HG03025 (cell line): ENCODE results near the gene ITSN2.

Experiments used
- ATAC-seq: cut with Tn5 transposase; IDR thresholded peaks from one replicate; pipeline ENCODE4 v1.9.1; 2021; ENCODE audit warnings: mild to moderate bottlenecking, moderate library complexity; ENCODE audit not compliant: unreplicated experiment, low FRiP score

Gene ITSN2

DNA sequence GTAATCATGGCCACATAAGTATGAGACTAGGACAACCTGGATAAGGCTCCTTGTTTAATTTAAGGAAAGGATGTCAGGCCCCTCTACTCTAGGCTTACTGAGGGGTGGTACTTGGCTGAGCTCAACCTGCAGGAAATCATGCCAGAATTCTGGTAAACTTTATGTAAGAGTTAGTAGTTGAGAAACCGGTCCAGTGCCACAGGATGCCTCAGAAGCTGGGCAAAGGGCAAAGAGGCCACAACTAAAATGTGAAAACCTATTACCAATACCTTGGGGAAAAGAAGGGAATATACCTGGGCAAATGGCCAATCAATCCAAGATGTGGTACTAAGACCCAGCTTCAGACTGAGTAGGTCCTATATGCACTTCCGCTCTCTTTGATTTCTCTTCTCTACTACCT, 86.7 kb downstream of the ITSN2 start:
- ATAC-seq: no peak

DNA sequence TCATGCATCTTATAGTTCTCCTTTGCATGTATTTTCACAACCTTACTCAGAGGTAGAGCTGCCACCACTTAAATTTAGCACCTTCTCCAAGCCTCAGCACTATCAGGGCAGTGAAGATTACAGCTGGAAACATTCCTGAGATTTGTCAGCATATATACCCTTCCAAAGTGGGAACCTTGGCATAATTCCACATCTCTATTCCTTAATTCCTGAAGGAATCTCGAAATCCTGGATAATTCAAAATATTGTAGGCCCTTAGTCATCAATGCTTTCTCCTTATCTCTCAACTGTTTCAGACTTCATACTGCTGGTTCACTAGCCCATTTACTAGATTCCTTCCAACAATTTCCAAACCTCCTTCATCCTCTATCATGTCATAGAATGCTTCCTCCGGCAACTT, 87.4 kb downstream of the ITSN2 start:
- no peak for ATAC-seq

DNA sequence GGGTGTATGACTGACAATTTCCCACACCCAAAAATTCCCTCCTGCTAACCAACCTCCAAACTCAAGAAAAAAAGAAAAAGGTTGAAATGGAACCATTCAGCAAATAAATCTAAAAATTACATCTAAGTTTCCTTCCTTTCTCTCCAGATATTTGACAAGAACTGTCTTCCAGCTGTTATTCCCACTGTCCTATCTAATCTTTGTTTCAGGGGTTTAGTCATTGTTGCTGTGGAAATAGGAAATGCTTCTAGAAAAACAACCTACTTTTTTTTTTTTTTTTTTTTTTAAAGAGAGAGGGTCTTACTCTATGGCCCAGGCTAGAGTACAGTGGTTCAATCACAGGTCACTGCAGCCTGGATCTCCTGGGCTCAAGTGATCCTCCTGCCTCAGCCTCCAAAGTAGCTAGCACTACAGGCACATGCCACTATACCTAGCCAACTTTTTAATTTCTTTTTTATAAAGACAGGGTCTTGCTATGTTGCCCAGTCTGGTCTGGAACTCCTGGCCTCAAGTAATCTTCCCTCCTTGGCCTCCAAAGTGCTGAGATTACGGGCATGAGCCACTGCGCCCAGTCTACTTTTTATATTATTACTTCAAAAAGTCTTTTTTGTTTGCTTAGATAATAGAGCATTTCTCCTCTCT, 88.1 kb downstream of the ITSN2 start:
- no peak for ATAC-seq

DNA sequence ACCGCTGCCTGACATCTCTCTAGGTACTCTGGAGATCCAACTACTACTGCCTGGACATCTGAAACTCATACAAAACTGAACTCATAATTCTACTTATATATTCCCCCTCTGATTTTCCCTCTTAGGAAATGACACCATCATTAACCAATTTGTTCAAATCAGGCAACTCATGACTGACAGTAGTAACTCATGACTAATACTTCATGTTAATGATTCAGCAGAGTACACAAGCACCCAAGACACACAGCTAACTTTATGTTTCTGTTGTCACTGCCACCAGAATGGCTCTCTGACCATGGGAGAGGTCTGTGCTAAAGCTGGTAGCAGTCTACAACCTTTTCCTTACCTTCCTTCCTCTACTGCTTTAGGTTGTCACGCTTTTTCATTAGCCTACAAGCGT, 91.1 kb downstream of the ITSN2 start:
- ATAC-seq: no peak

DNA sequence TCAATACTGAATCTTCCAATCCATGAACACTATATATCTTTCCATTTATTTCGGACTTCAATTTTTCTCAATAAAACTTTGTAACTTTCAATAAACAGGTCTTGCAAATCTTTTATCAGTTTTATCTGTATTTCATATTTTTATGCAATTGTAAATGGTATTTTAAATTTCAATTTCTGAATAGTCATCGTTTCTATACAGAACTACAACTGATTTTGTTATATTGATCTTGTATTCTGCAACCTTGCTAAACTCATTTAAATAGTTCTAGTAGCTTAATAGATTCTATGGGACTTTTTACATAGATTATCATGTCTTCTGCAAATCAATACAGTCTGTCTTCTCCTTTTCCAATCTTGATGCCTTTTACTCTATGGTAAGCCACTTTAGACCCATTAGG, 95.1 kb downstream of the ITSN2 start:
- ATAC-seq: no peak

DNA sequence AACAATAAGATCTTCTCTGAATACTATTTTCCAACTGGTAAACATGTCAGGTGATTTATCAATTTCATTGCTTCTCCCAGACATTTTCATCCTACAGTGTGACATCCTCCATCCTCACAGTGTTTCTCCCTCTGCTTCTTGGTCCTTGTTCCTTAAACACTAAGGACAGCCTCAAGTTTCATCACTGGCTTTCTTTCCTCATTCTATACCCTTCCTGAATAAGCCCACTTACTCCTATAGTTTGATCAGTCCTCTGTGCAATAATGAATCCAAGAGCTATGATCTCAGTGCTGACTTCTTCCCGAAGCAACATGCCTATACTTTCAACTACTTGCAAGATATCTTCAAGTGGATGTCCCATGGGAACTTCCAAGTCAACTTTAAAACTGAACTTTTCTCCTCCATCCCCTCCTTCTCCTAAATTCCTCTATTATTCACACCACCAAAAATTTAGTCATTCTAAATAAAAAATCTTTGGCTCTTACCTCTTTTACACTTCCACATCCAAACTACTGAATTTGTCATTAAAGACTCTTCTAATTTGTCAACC, 97.8 kb downstream of the ITSN2 start:
- ATAC-seq: no peak

DNA sequence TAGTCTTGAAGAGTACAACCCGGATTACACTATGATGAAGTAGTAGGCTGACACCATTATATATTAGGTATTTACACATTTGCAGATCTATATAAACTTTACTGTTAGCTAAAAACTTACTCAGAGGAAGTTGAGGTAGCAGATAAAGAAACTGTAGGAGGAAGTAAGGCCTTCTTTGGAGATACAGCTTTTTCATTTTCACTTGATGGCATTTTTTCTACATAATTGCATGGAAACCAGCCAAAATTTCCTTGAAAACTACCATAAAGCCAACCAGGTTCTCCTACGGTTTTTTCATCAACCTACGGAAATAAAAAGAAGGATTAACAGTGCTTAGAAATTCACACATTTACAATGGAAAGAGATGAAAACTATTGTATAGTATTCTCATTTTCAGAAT, 98.9 kb downstream of the ITSN2 start:
- no peak for ATAC-seq

DNA sequence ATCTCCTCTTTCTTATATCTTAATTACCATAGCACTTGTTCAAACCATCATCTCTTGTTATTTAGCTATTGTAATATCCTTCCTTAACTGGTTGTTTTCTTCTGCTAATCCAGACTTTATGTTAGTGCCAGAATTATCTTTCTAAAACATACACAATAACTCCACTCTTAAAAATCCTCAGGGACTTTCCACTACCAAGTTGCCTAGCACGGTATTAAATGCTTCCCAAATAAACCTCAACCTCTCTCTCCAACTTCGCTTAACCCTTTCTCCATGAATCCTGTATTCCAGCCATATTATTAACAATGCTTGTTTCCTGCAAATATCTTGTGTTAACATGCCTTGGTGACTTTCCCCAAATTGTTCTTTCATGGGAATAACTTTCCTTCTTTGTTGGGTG, 101.0 kb downstream of the ITSN2 start:
- no peak for ATAC-seq

DNA sequence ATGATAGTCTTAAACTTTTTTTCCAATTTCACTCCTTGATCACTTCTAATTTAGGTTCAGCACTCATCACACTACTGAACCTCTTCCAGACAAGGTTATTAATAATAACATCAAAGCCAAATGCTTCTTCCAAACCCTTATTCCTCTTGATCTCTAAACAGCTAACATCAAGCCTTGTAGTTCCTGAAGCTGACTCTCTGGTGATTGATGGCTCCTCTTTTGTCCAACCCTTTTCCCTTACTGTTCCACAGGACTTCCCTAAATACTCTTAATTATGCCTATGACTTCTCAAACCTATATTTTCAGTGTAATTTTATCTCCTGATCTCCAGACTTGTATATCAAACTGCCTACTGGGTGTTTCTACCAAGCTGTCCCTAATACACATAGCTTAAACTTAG, 101.6 kb downstream of the ITSN2 start:
- ATAC-seq: no peak

DNA sequence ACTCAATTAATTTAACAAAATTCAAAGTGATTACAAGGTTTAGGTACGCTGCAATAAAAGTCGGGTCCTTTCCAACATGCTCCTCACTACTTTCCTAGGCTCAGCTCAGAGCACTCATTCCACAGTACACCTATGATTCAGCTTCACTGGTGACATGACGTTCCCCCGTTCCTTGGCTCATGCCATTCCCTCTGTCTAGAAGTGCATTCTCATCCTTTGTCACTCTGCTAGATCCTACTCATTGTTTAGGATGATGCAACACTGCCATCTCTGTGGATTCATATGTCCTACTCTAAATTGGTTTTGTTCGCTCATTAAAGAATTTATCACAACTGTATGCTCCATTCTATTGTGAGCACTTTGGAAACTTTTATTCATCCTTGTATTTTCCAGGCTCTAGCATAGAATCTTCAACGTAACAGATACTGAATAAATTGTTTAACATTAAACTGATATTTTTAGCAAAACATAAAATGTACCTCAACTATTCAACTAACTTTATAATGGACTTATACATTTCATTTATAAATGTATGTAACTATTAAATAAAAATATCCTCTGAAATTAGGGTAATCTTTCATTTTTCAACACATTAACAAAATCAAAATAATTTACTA, 106.9 kb downstream of the ITSN2 start:
- no peak for ATAC-seq

DNA sequence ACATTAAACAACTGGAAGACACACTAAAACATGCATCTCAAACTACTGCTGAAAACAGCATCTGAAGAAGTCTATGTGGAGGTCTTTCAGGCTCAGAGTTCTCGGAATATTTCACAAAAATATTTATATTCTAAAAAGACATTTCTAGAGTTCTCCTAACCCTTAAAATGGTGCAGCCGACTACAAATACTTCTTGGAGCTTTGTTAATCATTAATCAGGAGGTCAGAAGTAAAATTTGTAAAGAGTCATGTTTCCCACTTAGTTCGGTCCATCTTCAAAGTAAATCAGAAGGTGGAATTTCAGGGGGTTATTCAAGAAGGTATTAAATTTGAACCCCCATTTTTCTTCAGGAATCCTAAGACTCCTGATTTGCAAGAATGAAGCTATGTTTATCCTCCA, 112.7 kb downstream of the ITSN2 start:
- ATAC-seq: no peak

DNA sequence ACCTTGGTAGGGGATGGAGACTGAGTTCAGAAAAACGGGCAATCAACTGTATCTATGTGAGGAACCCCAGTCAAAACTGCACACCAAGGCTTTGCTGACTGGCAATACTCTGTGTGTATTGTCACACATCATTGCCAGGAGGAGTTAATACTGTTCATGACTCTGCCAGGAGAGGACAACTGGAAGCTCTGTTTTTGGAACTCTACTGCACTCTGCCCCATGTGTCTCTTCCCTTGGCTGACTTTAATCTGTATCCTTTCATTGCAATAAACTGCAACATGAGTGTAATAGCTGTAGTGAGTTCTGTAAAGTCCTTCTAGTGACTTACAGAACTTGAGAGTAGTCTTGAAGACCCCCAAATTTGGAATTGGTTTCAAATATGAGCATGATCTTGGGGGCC, 113.2 kb downstream of the ITSN2 start:
- ATAC-seq: no peak

DNA sequence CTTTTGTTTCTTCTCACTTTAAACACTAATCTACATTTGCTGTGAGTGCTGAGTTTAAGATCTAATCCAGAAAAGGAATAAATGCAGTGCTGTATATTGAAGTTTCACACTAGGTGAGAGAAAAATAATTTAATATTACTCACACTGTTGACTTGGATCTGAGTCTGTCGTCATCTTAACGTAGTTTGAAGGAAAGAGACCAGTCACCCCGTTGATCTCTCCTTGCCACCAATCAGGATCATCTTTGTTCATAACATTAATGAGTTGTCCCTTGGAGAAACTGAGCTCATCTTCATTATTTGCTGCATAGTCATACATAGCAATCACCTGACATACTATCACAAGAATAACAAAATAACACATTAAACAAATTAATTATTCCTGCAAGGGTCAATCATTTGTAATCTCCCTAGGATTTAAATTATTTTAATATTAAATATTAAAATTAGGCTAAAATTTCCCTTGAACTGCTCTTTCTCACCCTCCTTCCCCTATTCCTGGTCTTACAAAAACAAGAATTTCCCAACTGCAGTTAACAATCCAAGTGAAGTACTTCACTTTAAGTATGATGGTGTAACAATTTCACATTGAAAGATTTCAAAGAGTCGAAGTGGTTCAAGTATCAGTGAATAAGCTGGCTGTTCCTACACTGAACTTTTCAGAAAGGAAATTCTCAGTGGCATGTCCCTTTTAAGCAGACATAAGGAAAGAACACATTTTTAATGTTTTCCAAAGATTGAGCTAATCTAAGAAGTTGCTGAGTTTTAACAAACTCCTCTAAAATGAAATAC, 114.2 kb downstream of the ITSN2 start:
- ATAC-seq: no peak

DNA sequence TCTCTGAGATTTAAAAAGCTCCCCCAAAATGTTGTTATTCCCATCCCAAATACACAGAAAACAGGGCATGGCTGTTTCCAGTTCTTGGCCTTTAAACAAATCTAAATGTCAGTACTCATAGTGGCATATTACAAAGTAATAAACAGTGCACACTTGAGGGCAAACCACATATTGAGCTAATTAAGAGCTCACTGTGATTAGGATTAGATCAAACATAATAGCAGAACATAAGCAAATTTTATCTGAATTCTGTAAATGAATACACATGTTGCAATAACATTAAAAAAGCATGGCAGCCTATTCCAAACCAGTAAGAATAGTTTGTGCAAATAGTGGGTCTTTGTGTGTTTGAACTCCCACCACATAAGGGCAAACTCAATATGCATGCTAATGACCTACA, 118.8 kb downstream of the ITSN2 start:
- no peak for ATAC-seq

DNA sequence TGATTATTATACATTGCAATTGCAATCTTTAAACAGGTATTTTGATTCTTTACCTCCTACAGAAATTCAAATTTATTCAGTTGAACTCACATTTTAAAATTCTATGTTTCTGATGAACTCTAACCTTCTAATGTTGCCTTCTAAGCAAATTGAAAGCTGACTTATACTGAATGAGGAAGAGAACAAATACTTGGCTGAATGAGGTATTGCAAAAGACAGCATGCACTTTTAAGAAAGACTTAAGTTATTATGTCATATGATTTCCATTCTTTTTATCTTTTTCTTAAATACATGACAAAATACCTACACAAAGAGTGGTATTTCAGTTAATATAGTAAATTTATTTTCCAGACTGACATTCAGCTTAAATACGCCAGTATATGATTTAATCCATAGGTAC, 120.8 kb downstream of the ITSN2 start:
- no peak for ATAC-seq

DNA sequence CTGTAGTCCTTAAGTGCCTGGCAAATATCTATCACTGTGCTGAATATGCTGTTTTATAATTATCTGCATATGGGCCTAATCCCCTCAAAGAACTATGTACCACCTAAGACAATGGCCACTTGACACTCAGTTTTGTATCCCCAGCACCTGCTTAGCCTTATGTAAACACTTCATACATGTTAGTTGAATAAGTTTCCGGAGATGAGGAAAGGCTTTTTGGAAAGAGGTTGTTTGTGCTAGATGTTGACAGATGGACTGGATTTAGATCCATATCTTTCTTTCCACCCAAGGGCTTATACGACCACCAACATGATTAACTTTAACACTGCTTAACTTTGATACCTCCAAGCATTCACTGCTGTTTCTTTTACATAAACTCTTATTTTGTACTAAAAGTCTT, 122.2 kb downstream of the ITSN2 start:
- ATAC-seq: no peak

DNA sequence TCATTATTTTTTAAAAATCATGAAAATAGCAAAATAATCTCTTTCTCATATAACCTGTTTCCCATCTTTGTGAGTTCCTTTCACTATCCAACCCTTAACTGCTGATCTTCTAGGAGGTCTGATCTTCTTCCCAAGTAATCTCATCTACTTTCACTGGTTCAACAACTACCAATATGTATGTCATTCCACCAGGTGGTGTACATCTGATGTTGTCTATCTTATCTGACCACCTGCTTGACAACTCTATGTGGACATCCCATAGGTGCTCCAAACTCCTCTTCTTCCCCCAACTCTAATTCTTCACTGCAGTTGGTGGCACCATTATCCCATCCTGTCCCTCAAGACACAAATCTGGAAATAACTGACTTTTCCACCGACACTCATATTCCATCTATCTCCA, 123.0 kb downstream of the ITSN2 start:
- ATAC-seq: no peak

DNA sequence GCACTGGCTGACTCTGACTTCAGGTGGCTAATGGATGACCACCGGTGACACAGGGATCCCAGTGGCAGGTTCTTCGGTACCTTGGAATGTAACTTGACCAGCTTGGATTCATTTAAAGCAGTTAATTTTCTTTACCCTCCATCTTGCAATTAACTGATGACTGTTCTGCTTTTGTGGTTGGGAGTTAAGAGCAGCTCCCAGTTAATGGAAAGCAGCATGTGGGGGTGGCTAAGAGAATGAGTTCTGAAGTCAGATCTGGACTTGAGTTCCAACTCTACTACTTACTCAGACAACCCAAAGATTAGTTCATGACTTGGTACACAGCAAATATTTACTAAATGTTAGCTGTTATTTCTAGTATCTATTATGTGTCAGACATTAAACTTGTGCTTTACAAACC, 127.0 kb downstream of the ITSN2 start:
- ATAC-seq: no peak

DNA sequence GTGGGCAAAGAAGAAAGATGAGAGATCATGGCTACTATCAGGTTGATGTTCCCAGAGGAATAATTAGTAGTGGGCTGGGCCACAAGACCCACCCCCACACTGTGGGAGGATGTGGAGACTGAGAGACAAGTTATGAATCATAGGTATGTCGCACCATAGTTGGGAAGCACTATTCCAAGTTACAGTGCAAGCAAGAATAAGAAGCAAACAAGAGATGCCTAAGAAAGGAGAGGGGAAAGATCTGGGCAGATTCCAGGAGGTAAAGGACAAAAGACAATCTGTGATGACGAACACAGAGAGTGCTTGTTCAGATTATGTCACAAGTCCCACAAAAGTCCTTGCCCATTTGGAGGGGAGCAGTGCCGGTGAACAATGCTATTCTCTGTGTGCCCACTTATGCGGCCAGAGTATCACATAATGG, 128.9 kb downstream of the ITSN2 start:
- ATAC-seq: no peak

DNA sequence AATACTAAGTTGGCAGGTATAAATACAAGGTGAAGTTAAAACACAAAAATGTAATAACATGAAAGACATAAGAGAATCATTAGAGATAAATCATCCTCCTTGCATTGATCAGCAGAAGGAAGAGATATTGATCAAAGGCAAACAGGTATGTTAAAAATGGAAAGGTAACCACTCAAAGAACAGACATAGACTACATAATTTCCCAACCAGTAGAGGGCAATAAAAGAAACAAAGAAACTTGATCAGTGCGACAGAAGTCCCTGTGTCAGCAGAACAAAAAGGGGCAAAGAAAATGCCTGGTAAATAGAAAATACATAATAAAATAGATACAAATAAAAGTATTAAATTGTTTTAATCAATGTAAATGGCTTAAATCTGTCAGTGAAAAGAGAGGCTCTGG, 131.9 kb downstream of the ITSN2 start:
- ATAC-seq: no peak

DNA sequence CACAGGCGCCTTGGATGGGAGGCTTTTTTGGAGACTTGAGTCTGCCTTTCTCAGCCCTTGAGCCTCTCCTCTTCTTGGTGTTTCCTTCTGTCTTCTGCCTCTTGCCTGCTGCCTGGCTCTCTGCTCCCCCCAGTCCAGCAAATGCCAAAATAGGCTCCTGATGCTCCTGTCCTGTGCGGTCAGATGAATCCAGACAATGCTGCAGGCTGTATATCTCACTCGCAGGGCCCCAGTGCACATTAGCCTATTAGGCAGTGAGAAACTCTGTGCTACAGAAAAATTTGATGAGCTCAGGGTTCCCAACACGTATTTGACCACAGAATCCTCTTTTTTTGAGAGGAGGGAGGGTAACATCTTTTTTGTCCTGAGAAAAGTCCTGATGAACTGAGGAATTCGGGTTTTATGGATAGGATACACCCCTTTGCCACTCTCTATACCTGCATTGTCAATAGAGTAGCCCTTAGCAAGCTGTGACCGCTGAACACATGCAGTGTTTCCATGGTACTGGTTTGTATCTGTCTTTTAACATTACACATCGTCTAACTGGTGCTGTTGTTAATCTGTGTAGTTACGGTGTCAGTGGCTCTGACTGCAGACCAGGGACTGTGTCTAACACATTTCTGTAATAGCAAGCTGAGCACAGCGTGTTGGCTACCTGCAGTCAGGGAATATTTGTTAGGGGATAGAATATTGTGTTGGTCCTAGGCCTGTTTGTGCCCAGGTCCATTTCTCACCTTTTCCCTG, 134.7 kb downstream of the ITSN2 start:
- ATAC-seq: no peak
